GM21619 (cell line): Measurements from ENCODE around the gene PABPC3.

ENCODE experiments used
- ATAC-seq: cut with Tn5 transposase; IDR thresholded peaks from one replicate; pipeline ENCODE4 v1.9.1; 2021; ENCODE audit not compliant: unreplicated experiment

The PABPC3 gene

GRCh38 chr13:25111585-25111956, 15.6 kb downstream of the PABPC3 start:
- no peak for ATAC-seq

- ATAC-seq = no peak
Observed at GRCh38 chr13:25112695-25113255, 16.8 kb downstream of the PABPC3 start.

- peak; percentile 66 for ATAC-seq
Observed at GRCh38 chr13:25114220-25114619, 18.3 kb downstream of the PABPC3 start.

GRCh38 chr13:25116044-25116443, 20.1 kb downstream of the PABPC3 start:
- no peak for ATAC-seq

- ATAC-seq = no peak
Observed at GRCh38 chr13:25117312-25117711, 21.4 kb downstream of the PABPC3 start.

- no peak for ATAC-seq
Observed at GRCh38 chr13:25118378-25118905, 22.5 kb downstream of the PABPC3 start.

- ATAC-seq = no peak
Observed at GRCh38 chr13:25130944-25131343, 35.0 kb downstream of the PABPC3 start.

GRCh38 chr13:25131881-25132420, 36.0 kb downstream of the PABPC3 start:
- ATAC-seq = no peak

GRCh38 chr13:25132751-25133390, 36.9 kb downstream of the PABPC3 start:
- ATAC-seq = no peak

- no peak for ATAC-seq
Observed at GRCh38 chr13:25135896-25136295, 40.0 kb downstream of the PABPC3 start.

GRCh38 chr13:25136880-25137787, 41.2 kb downstream of the PABPC3 start:
- ATAC-seq = no peak

- ATAC-seq = no peak
Observed at GRCh38 chr13:25137788-25138115, 41.8 kb downstream of the PABPC3 start.

- ATAC-seq = no peak
Observed at GRCh38 chr13:25141042-25141441, 45.1 kb downstream of the PABPC3 start.

GRCh38 chr13:25143706-25144105, 47.8 kb downstream of the PABPC3 start:
- ATAC-seq = no peak

GRCh38 chr13:25147638-25148401, 51.9 kb downstream of the PABPC3 start:
- peak; percentile 76 for ATAC-seq

- no peak for ATAC-seq
Observed at GRCh38 chr13:25148402-25148771, 52.5 kb downstream of the PABPC3 start.
